ENCODE data around the gene DEGS2. TPM values are rescaled to one million over a fixed set of nuclear protein-coding genes. Genes with fewer than 3 reads are reported as not detected.

Gene DEGS2
- total RNA-seq, 1 donor, result not detected

DNA sequence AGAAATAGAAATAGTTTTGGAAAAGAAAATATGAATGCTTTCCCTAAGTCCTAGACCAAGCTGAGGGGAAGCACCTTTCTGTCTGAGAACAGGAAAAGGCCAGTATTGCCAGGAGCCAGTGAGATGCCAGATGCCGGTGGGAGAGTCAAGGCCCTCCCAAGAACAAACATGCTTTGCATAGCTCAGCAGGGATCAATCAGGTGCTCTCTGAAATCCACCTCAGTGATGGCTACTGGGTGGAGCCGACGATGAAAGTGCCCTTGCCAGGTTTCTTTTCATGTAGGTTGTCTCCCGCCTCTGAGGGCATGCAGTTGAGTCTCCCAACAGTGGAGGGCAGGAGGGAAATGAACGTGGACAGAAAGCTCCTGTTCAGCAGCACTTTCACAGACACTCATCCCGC lies 28.3 kb downstream of the DEGS2 start:
- no peak for DNase-seq (ENCODE audit: low read depth)
- H3K4me3 ChIP-seq (ENCODE audit: low read depth, low read length), result no peak overlapping the region
- TF ChIP-seq, protein P1, sequence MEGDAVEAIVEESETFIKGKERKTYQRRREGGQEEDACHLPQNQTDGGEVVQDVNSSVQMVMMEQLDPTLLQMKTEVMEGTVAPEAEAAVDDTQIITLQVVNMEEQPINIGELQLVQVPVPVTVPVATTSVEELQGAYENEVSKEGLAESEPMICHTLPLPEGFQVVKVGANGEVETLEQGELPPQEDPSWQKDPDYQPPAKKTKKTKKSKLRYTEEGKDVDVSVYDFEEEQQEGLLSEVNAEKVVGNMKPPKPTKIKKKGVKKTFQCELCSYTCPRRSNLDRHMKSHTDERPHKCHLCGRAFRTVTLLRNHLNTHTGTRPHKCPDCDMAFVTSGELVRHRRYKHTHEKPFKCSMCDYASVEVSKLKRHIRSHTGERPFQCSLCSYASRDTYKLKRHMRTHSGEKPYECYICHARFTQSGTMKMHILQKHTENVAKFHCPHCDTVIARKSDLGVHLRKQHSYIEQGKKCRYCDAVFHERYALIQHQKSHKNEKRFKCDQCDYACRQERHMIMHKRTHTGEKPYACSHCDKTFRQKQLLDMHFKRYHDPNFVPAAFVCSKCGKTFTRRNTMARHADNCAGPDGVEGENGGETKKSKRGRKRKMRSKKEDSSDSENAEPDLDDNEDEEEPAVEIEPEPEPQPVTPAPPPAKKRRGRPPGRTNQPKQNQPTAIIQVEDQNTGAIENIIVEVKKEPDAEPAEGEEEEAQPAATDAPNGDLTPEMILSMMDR (IDR thresholded peaks at IDR 0.05; ENCODE audit: insufficient read depth, low read length), result no peak

DNA sequence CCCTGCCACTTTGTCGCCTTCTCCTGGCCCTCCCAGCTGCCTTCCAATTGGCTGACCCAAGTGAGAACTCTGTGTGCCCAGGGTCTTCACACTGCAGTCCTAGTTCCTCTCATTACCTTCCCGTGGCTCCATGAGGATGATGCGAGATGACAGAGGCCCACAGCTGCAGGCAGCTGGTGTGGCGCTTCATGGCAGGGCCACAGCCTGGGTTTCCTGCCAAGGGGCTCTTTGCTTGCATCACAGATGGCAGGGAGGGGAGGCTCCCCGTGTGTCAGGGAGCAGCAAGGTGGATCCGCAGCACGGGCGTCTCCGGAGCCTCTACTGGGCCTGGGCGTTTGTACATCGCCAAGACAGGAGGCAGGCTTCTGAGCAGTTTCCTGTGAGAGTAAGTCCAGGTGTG lies 28.9 kb downstream of the DEGS2 start:
- no peak overlapping the region for H3K4me3 ChIP-seq (ENCODE audit: low read depth, low read length)
- no peak for DNase-seq (ENCODE audit: low read depth)
- TF ChIP-seq, protein P1 (IDR thresholded peaks at IDR 0.05; ENCODE audit: insufficient read depth, low read length), result no peak

DNA sequence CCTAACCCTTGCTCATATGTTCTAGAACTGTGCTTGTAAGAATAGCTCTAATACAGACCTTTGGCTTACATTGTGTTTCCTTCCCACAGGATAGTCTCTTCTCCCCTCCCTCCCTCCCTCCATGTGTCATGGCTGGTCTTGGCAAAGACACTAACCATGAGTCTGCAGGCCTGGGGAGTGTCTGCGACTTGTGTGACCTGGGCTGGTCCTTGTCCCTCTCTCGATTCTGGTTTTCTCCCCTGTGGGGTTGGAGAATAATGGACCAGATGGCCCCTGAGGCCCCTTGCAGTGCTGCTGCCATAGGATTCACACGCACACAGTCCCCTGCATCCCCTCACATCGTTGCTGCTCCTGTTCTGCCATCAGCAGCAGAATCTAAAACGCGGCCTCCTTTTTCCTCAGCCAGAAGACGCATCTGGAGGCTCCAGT lies 30.3 kb downstream of the DEGS2 start:
- no peak overlapping the region for H3K4me3 ChIP-seq (ENCODE audit: low read depth, low read length)
- DNase-seq (ENCODE audit: low read depth), result peak; percentile 74
- TF ChIP-seq, protein P1 (IDR thresholded peaks at IDR 0.05; ENCODE audit: insufficient read depth, low read length), result no peak

GRCh38 chr14:100128688-100129087 lies 30.8 kb downstream of the DEGS2 start:
- H3K4me3 ChIP-seq (ENCODE audit: low read depth, low read length), result no peak overlapping the region
- DNase-seq (ENCODE audit: low read depth), result no peak
- TF ChIP-seq, protein P1 (IDR thresholded peaks at IDR 0.05; ENCODE audit: insufficient read depth, low read length), result no peak

DNA sequence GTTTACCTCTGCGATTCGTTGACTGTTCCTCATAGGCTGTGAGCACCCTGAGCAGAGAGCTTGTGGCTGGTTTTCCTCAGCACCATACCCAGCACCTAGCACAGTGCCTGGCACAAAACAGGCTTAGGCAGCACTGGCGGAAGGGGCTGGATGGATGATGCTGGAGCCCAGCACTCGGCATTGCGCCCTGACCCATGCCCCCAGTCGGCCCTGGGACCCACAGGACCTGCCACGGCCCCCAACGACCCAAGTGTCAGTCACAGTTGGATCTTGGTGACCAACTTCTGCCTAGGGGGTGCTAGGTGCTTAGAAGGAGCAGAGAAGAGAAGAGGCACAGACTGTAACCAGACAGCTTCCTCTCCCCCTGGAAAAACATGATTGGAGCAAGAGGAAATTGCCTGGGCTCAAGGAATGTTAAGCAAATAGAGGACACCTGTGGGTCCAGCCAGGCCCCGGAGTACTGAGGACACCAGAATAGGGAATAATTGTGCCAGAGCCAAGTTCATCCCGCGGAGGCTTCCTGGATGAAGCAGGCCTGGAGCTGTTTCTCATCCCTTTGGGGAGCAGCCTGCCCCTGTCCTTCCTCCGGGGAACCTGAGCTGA lies 31.5 kb downstream of the DEGS2 start:
- no peak overlapping the region for H3K4me3 ChIP-seq (ENCODE audit: low read depth, low read length)
- TF ChIP-seq, protein P1 (IDR thresholded peaks at IDR 0.05; ENCODE audit: insufficient read depth, low read length), result no peak
- DNase-seq (ENCODE audit: low read depth), result no peak

DNA sequence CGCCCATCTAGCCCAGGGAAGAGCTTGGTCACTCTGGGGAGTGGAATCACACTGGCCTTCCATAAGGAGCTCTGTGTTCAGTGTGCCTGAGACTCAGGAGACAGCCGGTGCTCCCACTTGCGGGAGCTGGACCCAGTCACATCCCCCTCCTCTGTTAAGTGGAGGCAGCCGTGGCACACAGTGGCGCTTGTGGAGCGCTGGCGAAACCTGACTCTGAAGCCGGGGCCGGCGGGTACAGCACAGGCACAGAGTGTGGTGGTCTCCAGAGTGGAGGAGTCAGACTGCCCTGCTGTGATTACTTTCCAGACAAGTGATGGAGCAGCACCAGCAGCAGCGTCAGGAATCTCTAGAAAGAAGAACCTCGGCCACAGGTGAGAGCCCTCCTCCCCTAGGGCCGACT lies 33.0 kb downstream of the DEGS2 start:
- no peak for DNase-seq (ENCODE audit: low read depth)
- H3K4me3 ChIP-seq (ENCODE audit: low read depth, low read length), result no peak overlapping the region
- TF ChIP-seq, protein P1 (IDR thresholded peaks at IDR 0.05; ENCODE audit: insufficient read depth, low read length), result no peak

DNA sequence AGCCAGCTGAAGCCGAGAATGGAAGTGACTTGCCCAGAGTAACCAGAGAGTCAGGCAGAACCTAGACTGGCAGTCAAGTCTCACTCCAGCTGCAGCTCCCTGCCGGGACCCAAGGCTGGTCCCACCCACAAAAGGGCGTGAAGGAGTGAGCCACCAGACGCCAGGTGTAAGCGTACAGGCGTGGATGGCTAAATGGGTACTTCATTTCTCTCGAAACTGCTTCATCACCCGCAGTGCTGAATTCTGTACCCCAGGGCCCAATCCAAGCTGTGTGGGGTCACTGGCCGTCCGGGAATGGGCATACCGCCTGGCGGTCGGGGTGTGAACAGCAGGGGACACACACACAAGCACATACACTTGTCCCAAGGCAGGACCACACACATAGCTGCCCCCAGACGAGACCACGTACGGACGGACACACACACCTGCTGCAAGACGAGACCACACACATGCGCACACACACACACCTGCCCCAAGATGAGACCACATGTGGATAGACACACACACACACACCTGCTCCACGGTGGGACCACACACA lies 34.8 kb downstream of the DEGS2 start:
- DNase-seq (ENCODE audit: low read depth), result no peak
- no peak overlapping the region for H3K4me3 ChIP-seq (ENCODE audit: low read depth, low read length)
- TF ChIP-seq, protein P1 (IDR thresholded peaks at IDR 0.05; ENCODE audit: insufficient read depth, low read length), result no peak

All from fibroblast of the aortic adventitia (primary cell).